Karpas-422 (cell line): Measurements from ENCODE around the gene HDAC11. TPM values are rescaled to one million over a fixed set of nuclear protein-coding genes. Genes with fewer than 3 reads are reported as not detected.

Experiments used
- DNase-seq: peaks from one replicate; pipeline ENCODE4 v3.0.0-alpha.2; 2015
- H2AFZ ChIP-seq: fragments of 200-600 bp; sonication (generic); 2 replicates; pipeline ENCODE4 v1.6.1; 2014; ENCODE audit warnings: antibody characterized with exemption, low read length, mixed read lengths
- H3K27ac ChIP-seq: fragments of 200-600 bp; sonication (generic); 2 replicates; pipeline ENCODE4 v1.5.1; 2014; ENCODE audit warnings: mild to moderate bottlenecking, low read length, moderate library complexity
- H3K27me3 ChIP-seq: fragments of 200-600 bp; sonication (generic); 2 replicates; pipeline ENCODE4 v1.6.1; 2014; ENCODE audit warnings: low read length, mixed read lengths
- H3K36me3 ChIP-seq: fragments of 200-600 bp; sonication (generic); 2 replicates; pipeline ENCODE4 v1.6.1; 2014; ENCODE audit warnings: low read length, mixed read lengths; ENCODE audit not compliant: insufficient read depth
- H3K4me1 ChIP-seq: fragments of 200-600 bp; sonication (generic); 2 replicates; pipeline ENCODE4 v1.6.1; 2014; ENCODE audit warnings: mild to moderate bottlenecking, low read length, mixed read lengths
- H3K4me2 ChIP-seq: fragments of 200-600 bp; sonication (generic); 2 replicates; pipeline ENCODE4 v1.6.1; 2014; ENCODE audit warnings: low read length, low read depth, mild to moderate bottlenecking; ENCODE audit not compliant: poor library complexity, severe bottlenecking
- H3K4me3 ChIP-seq: fragments of 200-600 bp; sonication (generic); 2 replicates; pipeline ENCODE4 v1.5.1; 2014; ENCODE audit warnings: mild to moderate bottlenecking, antibody characterized with exemption, low read length, mixed read lengths
- H3K79me2 ChIP-seq: fragments of 200-600 bp; sonication (generic); 2 replicates; pipeline ENCODE4 v1.6.1; 2014; ENCODE audit warnings: mild to moderate bottlenecking, low read length, mixed read lengths
- H3K9ac ChIP-seq: fragments of 200-600 bp; sonication (generic); 2 replicates; pipeline ENCODE4 v1.6.0; 2014; ENCODE audit warnings: low read length
- H3K9me2 ChIP-seq: fragments of 200-600 bp; sonication (generic), shearing (Covaris generic); replicated peaks from 2 replicates; pipeline ENCODE4 v1.6.0; 2014; ENCODE audit warnings: mild to moderate bottlenecking, low read length, moderate library complexity; ENCODE audit not compliant: insufficient read depth
- H3K9me3 ChIP-seq: fragments of 300-700, 200-600 bp; sonication (generic); 2 replicates; pipeline ENCODE4 v1.6.1; 2014; ENCODE audit warnings: low read length, mixed read lengths
- H4K20me1 ChIP-seq: fragments of 200-600 bp; sonication (generic); 2 replicates; pipeline ENCODE4 v1.6.1; 2014; ENCODE audit warnings: mild to moderate bottlenecking, antibody characterized with exemption, low read length, low read depth; ENCODE audit not compliant: insufficient read depth
- total RNA-seq: library from RNA; depleted of rRNA; stranded (reverse); fragments of >200 nt; shearing (Covaris generic); gene quantifications from 2 replicates; pipeline ENCODE4 v1.2.3, GENCODE V29; 2014; ENCODE audit warnings: low replicate concordance

Gene HDAC11
- total RNA-seq, 1 experiment from 2014 or later, result 1.6 TPM

- Histone ChIP-seq H2AFZ (no peak overlapping the region), H3K27me3 (no peaks in the 10 kb centered on the region), H3K4me1 (no peaks in the 10 kb centered on the region), H3K9me2 (no peaks in the 10 kb centered on the region), H3K9ac (no peak overlapping the region), H4K20me1 (no peaks in the 10 kb centered on the region), H3K27ac (no peak overlapping the region), H3K4me3 (no peak overlapping the region), H3K79me2 (no peaks in the 10 kb centered on the region), H3K9me3 (no peaks in the 10 kb centered on the region), H3K36me3 (no peaks in the 10 kb centered on the region), H3K4me2 (no peak overlapping the region)
- no peak for DNase-seq
Observed at GRCh38 chr3:13506239-13506638, 26.1 kb downstream of the HDAC11 start.

GRCh38 chr3:13506680-13507079 lies 26.6 kb downstream of the HDAC11 start:
- no peak for DNase-seq
- H2AFZ ChIP-seq, result no peak overlapping the region
- no peaks in the 10 kb centered on the region for H4K20me1 ChIP-seq
- no peaks in the 10 kb centered on the region for H3K9me3 ChIP-seq
- H3K9me2 ChIP-seq, result no peaks in the 10 kb centered on the region
- H3K4me3 ChIP-seq, result no peak overlapping the region
- no peaks in the 10 kb centered on the region for H3K27me3 ChIP-seq
- no peak overlapping the region for H3K9ac ChIP-seq
- H3K4me2 ChIP-seq, result no peak overlapping the region
- H3K4me1 ChIP-seq, result no peaks in the 10 kb centered on the region
- no peaks in the 10 kb centered on the region for H3K36me3 ChIP-seq
- no peaks in the 10 kb centered on the region for H3K79me2 ChIP-seq
- H3K27ac ChIP-seq, result no peak overlapping the region

- Histone ChIP-seq H2AFZ (no peak overlapping the region), H3K9me3 (no peaks in the 10 kb centered on the region), H3K79me2 (no peaks in the 10 kb centered on the region), H3K4me3 (no peak overlapping the region), H3K27me3 (no peaks in the 10 kb centered on the region), H3K36me3 (no peaks in the 10 kb centered on the region), H3K4me2 (no peak overlapping the region), H3K9me2 (no peaks in the 10 kb centered on the region), H3K9ac (no peak overlapping the region), H3K4me1 (no peaks in the 10 kb centered on the region), H3K27ac (no peak overlapping the region), H4K20me1 (no peaks in the 10 kb centered on the region)
- no peak for DNase-seq
Observed at GRCh38 chr3:13507247-13507569, 27.1 kb downstream of the HDAC11 start.

- no peak for DNase-seq
- Histone ChIP-seq H2AFZ (no peak overlapping the region), H3K4me3 (no peak overlapping the region), H4K20me1 (no peaks in the 10 kb centered on the region), H3K36me3 (no peaks in the 10 kb centered on the region), H3K27me3 (no peaks in the 10 kb centered on the region), H3K9me2 (no peaks in the 10 kb centered on the region), H3K9ac (no peak overlapping the region), H3K9me3 (no peaks in the 10 kb centered on the region), H3K27ac (no peak overlapping the region), H3K4me1 (no peaks in the 10 kb centered on the region), H3K79me2 (no peaks in the 10 kb centered on the region), H3K4me2 (no peak overlapping the region)
Observed at GRCh38 chr3:13507570-13508339, 27.6 kb downstream of the HDAC11 start.

- Histone ChIP-seq H3K4me2 (no peak overlapping the region), H3K9ac (no peak overlapping the region), H2AFZ (no peak overlapping the region)
Observed at GRCh38 chr3:13508496-13508895, 28.4 kb downstream of the HDAC11 start.

GRCh38 chr3:13509059-13509815 lies 29.1 kb downstream of the HDAC11 start:
- DNase-seq, result no peak
- H3K4me1 ChIP-seq, result no peaks in the 10 kb centered on the region
- no peaks in the 10 kb centered on the region for H3K36me3 ChIP-seq
- no peaks in the 10 kb centered on the region for H3K9me3 ChIP-seq
- H2AFZ ChIP-seq, result no peak overlapping the region
- no peaks in the 10 kb centered on the region for H3K9me2 ChIP-seq
- no peak overlapping the region for H3K4me2 ChIP-seq
- H4K20me1 ChIP-seq, result no peaks in the 10 kb centered on the region
- no peak overlapping the region for H3K9ac ChIP-seq
- no peak overlapping the region for H3K4me3 ChIP-seq
- no peaks in the 10 kb centered on the region for H3K27me3 ChIP-seq
- no peak overlapping the region for H3K27ac ChIP-seq
- no peaks in the 10 kb centered on the region for H3K79me2 ChIP-seq

More at GRCh38 chr3:13508496-13508895, 28.4 kb downstream of the HDAC11 start:
- H4K20me1 ChIP-seq, result no peaks in the 10 kb centered on the region
- DNase-seq, result no peak
- no peaks in the 10 kb centered on the region for H3K27me3 ChIP-seq
- no peaks in the 10 kb centered on the region for H3K36me3 ChIP-seq
- no peaks in the 10 kb centered on the region for H3K79me2 ChIP-seq
- H3K4me1 ChIP-seq, result no peaks in the 10 kb centered on the region
- no peak overlapping the region for H3K27ac ChIP-seq
- H3K4me3 ChIP-seq, result no peak overlapping the region
- no peaks in the 10 kb centered on the region for H3K9me3 ChIP-seq
- no peaks in the 10 kb centered on the region for H3K9me2 ChIP-seq

GRCh38 chr3:13509816-13510192 lies 29.7 kb downstream of the HDAC11 start:
- H3K27ac ChIP-seq, result no peak overlapping the region
- H4K20me1 ChIP-seq, result no peaks in the 10 kb centered on the region
- H3K4me3 ChIP-seq, result no peak overlapping the region
- no peak overlapping the region for H2AFZ ChIP-seq
- H3K9ac ChIP-seq, result no peak overlapping the region
- H3K36me3 ChIP-seq, result no peaks in the 10 kb centered on the region
- H3K4me1 ChIP-seq, result no peaks in the 10 kb centered on the region
- DNase-seq, result no peak
- no peaks in the 10 kb centered on the region for H3K79me2 ChIP-seq
- no peaks in the 10 kb centered on the region for H3K27me3 ChIP-seq
- H3K4me2 ChIP-seq, result no peak overlapping the region
- H3K9me2 ChIP-seq, result no peaks in the 10 kb centered on the region
- no peaks in the 10 kb centered on the region for H3K9me3 ChIP-seq

GRCh38 chr3:13512451-13512850 lies 32.3 kb downstream of the HDAC11 start:
- H3K36me3 ChIP-seq, result no peaks in the 10 kb centered on the region
- no peaks in the 10 kb centered on the region for H3K79me2 ChIP-seq
- no peak overlapping the region for H3K4me2 ChIP-seq
- no peaks in the 10 kb centered on the region for H4K20me1 ChIP-seq
- no peaks in the 10 kb centered on the region for H3K9me2 ChIP-seq
- no peaks in the 10 kb centered on the region for H3K9me3 ChIP-seq
- no peak overlapping the region for H3K4me3 ChIP-seq
- DNase-seq, result no peak
- H2AFZ ChIP-seq, result no peak overlapping the region
- H3K4me1 ChIP-seq, result no peaks in the 10 kb centered on the region
- no peak overlapping the region for H3K9ac ChIP-seq
- no peak overlapping the region for H3K27ac ChIP-seq
- H3K27me3 ChIP-seq, result no peaks in the 10 kb centered on the region
